ENCODE data around the gene CAPRIN1.

CAPRIN1 gene

GRCh38 chr11:34114471-34114870 lies 62.9 kb downstream of the CAPRIN1 start:
- Histone ChIP-seq H3K18ac (ENCODE audit: low read length) (no peak overlapping the region), H3K4me2 (ENCODE audit: low read length) (no peak overlapping the region)

GRCh38 chr11:34120651-34121050 lies 69.1 kb downstream of the CAPRIN1 start:
- no peak overlapping the region for H4K8ac ChIP-seq (ENCODE audit: low read depth, low read length)
- no peak overlapping the region for H2BK5ac ChIP-seq (ENCODE audit: low read depth, low read length, poor library complexity)
- H3K4ac ChIP-seq (ENCODE audit: low read depth, low read length) = no peak overlapping the region
- H4K12ac ChIP-seq (ENCODE audit: low read depth, low read length) = no peak overlapping the region
- H2BK120ac ChIP-seq (ENCODE audit: insufficient read depth, low read length, poor library complexity) = no peak overlapping the region
- no CpG with 5 or more reads among the region's 4 CpGs for WGBS (ENCODE audit: extremely low coverage, insufficient coverage, insufficient read length)
- no peaks in the 10 kb centered on the region for H3K27me3 ChIP-seq (ENCODE audit: insufficient read depth, low read length)
- no peak overlapping the region for H3K18ac ChIP-seq (ENCODE audit: low read length)
- no peak overlapping the region for H2BK12ac ChIP-seq (ENCODE audit: low read length)
- no peaks in the 10 kb centered on the region for H3K79me1 ChIP-seq (ENCODE audit: low read length)
- no peak overlapping the region for H3K23ac ChIP-seq (ENCODE audit: low read length)
- H3K36me3 ChIP-seq (ENCODE audit: control insufficient read depth in 1 of 2, insufficient read depth in 2 of 2, low read length in 2 of 2) = peaks cover 40 to 56% of the 10 kb centered on the region in 2 experiments
- H3K79me2 ChIP-seq (ENCODE audit: control insufficient read depth, insufficient read depth, low read length, poor library complexity) = no peaks in the 10 kb centered on the region
- H3K4me1 ChIP-seq (ENCODE audit: control insufficient read depth in 1 of 2, insufficient read depth in 2 of 2, low read length in 2 of 2) = no peaks in the 10 kb centered on the region
- no peak for DNase-seq
- no peak overlapping the region for H2AFZ ChIP-seq (ENCODE audit: insufficient read depth, low read length, poor library complexity)
- no peak overlapping the region for H2AK5ac ChIP-seq (ENCODE audit: low read length)
- H4K91ac ChIP-seq (ENCODE audit: low read depth, low read length) = no peak overlapping the region
- no peak overlapping the region for H3K4me3 ChIP-seq (ENCODE audit: low read depth, low read length)
- H3K14ac ChIP-seq (ENCODE audit: low read length) = no peak overlapping the region
- H3K4me2 ChIP-seq (ENCODE audit: low read length) = no peak overlapping the region
- H3K9me3 ChIP-seq (ENCODE audit: insufficient read depth, low read depth, low read length) = no peaks in the 10 kb centered on the region
- H3K27ac ChIP-seq (ENCODE audit: low read depth, low read length) = no peak overlapping the region
- no peak overlapping the region for H3K9ac ChIP-seq (ENCODE audit: low read length)

More at GRCh38 chr11:34114471-34114870, 62.9 kb downstream of the CAPRIN1 start:
- no peak overlapping the region for H2BK12ac ChIP-seq (ENCODE audit: low read length)
- no peaks in the 10 kb centered on the region for H3K79me1 ChIP-seq (ENCODE audit: low read length)
- H3K14ac ChIP-seq (ENCODE audit: low read length) = no peak overlapping the region
- no peaks in the 10 kb centered on the region for H3K27me3 ChIP-seq (ENCODE audit: insufficient read depth, low read length)
- no peak overlapping the region for H3K4ac ChIP-seq (ENCODE audit: low read depth, low read length)
- H4K8ac ChIP-seq (ENCODE audit: low read depth, low read length) = no peak overlapping the region
- no peak overlapping the region for H4K12ac ChIP-seq (ENCODE audit: low read depth, low read length)
- H3K4me1 ChIP-seq (ENCODE audit: control insufficient read depth in 1 of 2, insufficient read depth in 2 of 2, low read length in 2 of 2) = no peaks in the 10 kb centered on the region
- no peak overlapping the region for H2AFZ ChIP-seq (ENCODE audit: insufficient read depth, low read length, poor library complexity)
- H3K36me3 ChIP-seq (ENCODE audit: control insufficient read depth in 1 of 2, insufficient read depth in 2 of 2, low read length in 2 of 2) = peaks cover 29 to 67% of the 10 kb centered on the region in 2 experiments
- no peaks in the 10 kb centered on the region for H3K9me3 ChIP-seq (ENCODE audit: insufficient read depth, low read depth, low read length)
- no peak overlapping the region for H2AK5ac ChIP-seq (ENCODE audit: low read length)
- no peak for DNase-seq
- H4K91ac ChIP-seq (ENCODE audit: low read depth, low read length) = no peak overlapping the region
- H3K79me2 ChIP-seq (ENCODE audit: control insufficient read depth, insufficient read depth, low read length, poor library complexity) = no peaks in the 10 kb centered on the region
- no CpG with 5 or more reads among the region's 5 CpGs for WGBS (ENCODE audit: extremely low coverage, insufficient coverage, insufficient read length)
- no peak overlapping the region for H3K27ac ChIP-seq (ENCODE audit: low read depth, low read length)
- H2BK5ac ChIP-seq (ENCODE audit: low read depth, low read length, poor library complexity) = no peak overlapping the region
- H3K23ac ChIP-seq (ENCODE audit: low read length) = no peak overlapping the region
- H3K9ac ChIP-seq (ENCODE audit: low read length) = no peak overlapping the region
- H2BK120ac ChIP-seq (ENCODE audit: insufficient read depth, low read length, poor library complexity) = no peak overlapping the region
- H3K4me3 ChIP-seq (ENCODE audit: low read depth, low read length) = no peak overlapping the region

GRCh38 chr11:34124885-34125668 lies 73.5 kb downstream of the CAPRIN1 start:
- Histone ChIP-seq H2BK120ac (ENCODE audit: insufficient read depth, low read length, poor library complexity) (no peak overlapping the region), H2BK5ac (ENCODE audit: low read depth, low read length, poor library complexity) (no peak overlapping the region), H3K14ac (ENCODE audit: low read length) (no peak overlapping the region), H3K36me3 (ENCODE audit: control insufficient read depth in 1 of 2, insufficient read depth in 2 of 2, low read length in 2 of 2) (peaks cover 31 to 41% of the 10 kb centered on the region in 2 experiments), H3K27ac (ENCODE audit: low read depth, low read length) (no peak overlapping the region), H3K4me3 (ENCODE audit: low read depth, low read length) (no peak overlapping the region), H3K4me1 (ENCODE audit: control insufficient read depth in 1 of 2, insufficient read depth in 2 of 2, low read length in 2 of 2) (no peaks in the 10 kb centered on the region), H4K91ac (ENCODE audit: low read depth, low read length) (no peak overlapping the region), H3K23ac (ENCODE audit: low read length) (no peak overlapping the region), H3K4ac (ENCODE audit: low read depth, low read length) (no peak overlapping the region), H3K79me1 (ENCODE audit: low read length) (no peaks in the 10 kb centered on the region), H2AFZ (ENCODE audit: insufficient read depth, low read length, poor library complexity) (no peak overlapping the region), H3K9ac (ENCODE audit: low read length) (no peak overlapping the region), H4K12ac (ENCODE audit: low read depth, low read length) (no peak overlapping the region), H2AK5ac (ENCODE audit: low read length) (no peak overlapping the region), H3K4me2 (ENCODE audit: low read length) (no peak overlapping the region), H3K79me2 (ENCODE audit: control insufficient read depth, insufficient read depth, low read length, poor library complexity) (no peaks in the 10 kb centered on the region), H2BK12ac (ENCODE audit: low read length) (no peak overlapping the region), H3K27me3 (ENCODE audit: insufficient read depth, low read length) (no peaks in the 10 kb centered on the region), H3K9me3 (ENCODE audit: insufficient read depth, low read depth, low read length) (peaks cover 2% of the 10 kb centered on the region), H3K18ac (ENCODE audit: low read length) (no peak overlapping the region), H4K8ac (ENCODE audit: low read depth, low read length) (no peak overlapping the region)
- no peak for DNase-seq
- WGBS (ENCODE audit: extremely low coverage, insufficient coverage, insufficient read length) = no CpG with 5 or more reads among the region's 4 CpGs

- H2BK12ac ChIP-seq (ENCODE audit: low read length) = no peak overlapping the region
Measured at GRCh38 chr11:34126959-34127848, 75.7 kb downstream of the CAPRIN1 start.

More at GRCh38 chr11:34126959-34127848, 75.7 kb downstream of the CAPRIN1 start:
- DNase-seq = no peak
- H3K4me3 ChIP-seq (ENCODE audit: low read depth, low read length) = no peak overlapping the region
- no peak overlapping the region for H4K8ac ChIP-seq (ENCODE audit: low read depth, low read length)
- H3K18ac ChIP-seq (ENCODE audit: low read length) = no peak overlapping the region
- no peaks in the 10 kb centered on the region for H3K79me2 ChIP-seq (ENCODE audit: control insufficient read depth, insufficient read depth, low read length, poor library complexity)
- no peak overlapping the region for H3K9ac ChIP-seq (ENCODE audit: low read length)
- no peaks in the 10 kb centered on the region for H3K79me1 ChIP-seq (ENCODE audit: low read length)
- no peak overlapping the region for H2AK5ac ChIP-seq (ENCODE audit: low read length)
- H2AFZ ChIP-seq (ENCODE audit: insufficient read depth, low read length, poor library complexity) = no peak overlapping the region
- no peak overlapping the region for H3K14ac ChIP-seq (ENCODE audit: low read length)
- H2BK5ac ChIP-seq (ENCODE audit: low read depth, low read length, poor library complexity) = no peak overlapping the region
- peaks cover 2% of the 10 kb centered on the region for H3K9me3 ChIP-seq (ENCODE audit: insufficient read depth, low read depth, low read length)
- peaks cover 25 to 39% of the 10 kb centered on the region in 2 experiments for H3K36me3 ChIP-seq (ENCODE audit: control insufficient read depth in 1 of 2, insufficient read depth in 2 of 2, low read length in 2 of 2)
- H3K4ac ChIP-seq (ENCODE audit: low read depth, low read length) = no peak overlapping the region
- H4K12ac ChIP-seq (ENCODE audit: low read depth, low read length) = no peak overlapping the region
- no peak overlapping the region for H2BK120ac ChIP-seq (ENCODE audit: insufficient read depth, low read length, poor library complexity)
- no peak overlapping the region for H3K27ac ChIP-seq (ENCODE audit: low read depth, low read length)
- H3K4me1 ChIP-seq (ENCODE audit: control insufficient read depth in 1 of 2, insufficient read depth in 2 of 2, low read length in 2 of 2) = no peaks in the 10 kb centered on the region
- no peak overlapping the region for H3K4me2 ChIP-seq (ENCODE audit: low read length)
- no peak overlapping the region for H3K23ac ChIP-seq (ENCODE audit: low read length)
- no CpG with 5 or more reads among the region's 12 CpGs for WGBS (ENCODE audit: extremely low coverage, insufficient coverage, insufficient read length)
- H4K91ac ChIP-seq (ENCODE audit: low read depth, low read length) = no peak overlapping the region
- no peaks in the 10 kb centered on the region for H3K27me3 ChIP-seq (ENCODE audit: insufficient read depth, low read length)
